Loucy (cell line): ENCODE data around the gene SPACDR.
"Not testable (repeated sequence)": the region's sequence is repeated elsewhere in the genome, so short reads cannot be mapped to it uniquely, and the experiment has no call there.

Source experiments
- H2AFZ ChIP-seq: fragments of 200-600 bp; sonication (generic); 2 replicates; pipeline ENCODE4 v1.6.0; 2016; ENCODE audit warnings: antibody characterized with exemption, mild to moderate bottlenecking, low read length, moderate library complexity
- H3F3A ChIP-seq: fragments of 200-600 bp; 2 replicates; pipeline ENCODE4 v1.6.0; 2016; ENCODE audit warnings: antibody characterized with exemption, low read depth, mild to moderate bottlenecking
- H3K27me3 ChIP-seq: fragments of 200-600 bp; sonication (generic); 2 replicates; pipeline ENCODE4 v1.6.1; 2014; ENCODE audit warnings: low read length, mild to moderate bottlenecking; ENCODE audit not compliant: insufficient read depth, poor library complexity, severe bottlenecking
- H3K36me3 ChIP-seq: fragments of 200-600 bp; sonication (generic); 2 replicates; pipeline ENCODE4 v1.6.1; 2016; ENCODE audit warnings: low read length; ENCODE audit not compliant: insufficient read depth
- H3K4me1 ChIP-seq: fragments of 200-600 bp; sonication (generic); 2 replicates; pipeline ENCODE4 v1.5.1; 2014; ENCODE audit warnings: low read length, mild to moderate bottlenecking; ENCODE audit not compliant: insufficient read depth, poor library complexity, severe bottlenecking
- H3K4me2 ChIP-seq: fragments of 200-600 bp; sonication (generic); 2 replicates; pipeline ENCODE4 v1.6.0; 2014; ENCODE audit warnings: antibody characterized with exemption, low read length, low read depth, mild to moderate bottlenecking; ENCODE audit not compliant: poor library complexity, severe bottlenecking
- H3K4me3 ChIP-seq: fragments of 200-600 bp; sonication (generic); 2 replicates; pipeline ENCODE4 v1.5.1; 2014; ENCODE audit warnings: low read length, mild to moderate bottlenecking, mixed read lengths; ENCODE audit not compliant: poor library complexity, severe bottlenecking
- H3K79me2 ChIP-seq: fragments of 200-600 bp; sonication (generic); 2 replicates; pipeline ENCODE4 v1.6.1; 2014; ENCODE audit warnings: low read length; ENCODE audit not compliant: insufficient read depth
- H3K9ac ChIP-seq: fragments of 200-600 bp; sonication (generic); 2 replicates; pipeline ENCODE4 v1.6.0; 2014; ENCODE audit warnings: mild to moderate bottlenecking, low read depth, low read length, moderate library complexity; ENCODE audit not compliant: poor library complexity, severe bottlenecking
- H3K9me2 ChIP-seq: fragments of 200-600 bp; sonication (generic); replicated peaks from 2 replicates; pipeline ENCODE4 v1.6.1; 2016; ENCODE audit warnings: low read depth, low read length, mixed read lengths
- H3K9me3 ChIP-seq: fragments of 200-600 bp; sonication (generic); 2 replicates; pipeline ENCODE4 v1.6.1; 2014; ENCODE audit warnings: mild to moderate bottlenecking, antibody characterized with exemption, low read length, low read depth; ENCODE audit not compliant: insufficient read depth
- H4K20me1 ChIP-seq: fragments of 200-600 bp; sonication (generic); 2 replicates; pipeline ENCODE4 v1.6.0; 2014; ENCODE audit warnings: antibody characterized with exemption, low read length, mild to moderate bottlenecking; ENCODE audit not compliant: insufficient read depth, poor library complexity, severe bottlenecking
- EZH2phosphoT487 ChIP-seq: fragments of 200-600 bp; IDR thresholded peaks from 2 replicates; pipeline ENCODE4 v1.6.1; 2018; ENCODE audit warnings: antibody characterized with exemption, mild to moderate bottlenecking, moderate library complexity, borderline replicate concordance
- TF ChIP-seq, protein P1 (sequence below): fragments of 200-600 bp; sonication (generic); conservative IDR thresholded peaks from 2 replicates; pipeline ENCODE4 v1.5.1; 2014; ENCODE audit warnings: mild to moderate bottlenecking, antibody characterized with exemption, low read length

The SPACDR gene

DNA sequence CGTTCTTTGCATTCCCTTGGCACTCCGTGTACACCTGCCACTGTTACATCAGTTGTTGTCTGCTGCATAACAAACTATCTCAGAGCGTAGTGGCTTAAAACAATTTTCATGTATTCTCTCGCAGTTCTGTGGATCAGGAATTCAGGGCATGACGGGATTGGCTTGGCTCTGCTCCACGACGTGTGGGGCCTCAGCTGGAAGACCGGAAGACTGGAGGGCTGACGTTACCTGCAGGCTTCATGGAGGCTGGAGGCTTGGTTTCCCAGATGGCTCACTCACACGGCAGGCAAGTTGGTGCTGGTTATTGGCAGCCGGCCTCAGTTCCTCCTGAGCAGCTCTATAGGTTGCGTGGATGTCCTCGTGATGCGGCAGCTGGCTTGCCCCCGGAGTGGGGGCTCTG, 45.2 kb upstream of the SPACDR start:
- Histone ChIP-seq H3K4me2 (no peak overlapping the region), H2AFZ (no peak overlapping the region), H3K4me3 (no peak overlapping the region), H3K27me3 (no peaks in the 10 kb centered on the region), H3K4me1 (no peaks in the 10 kb centered on the region), H3K36me3 (no peaks in the 10 kb centered on the region), H3K9me2 (no peaks in the 10 kb centered on the region), H3F3A (no peaks in the 10 kb centered on the region), H4K20me1 (no peaks in the 10 kb centered on the region), H3K79me2 (no peaks in the 10 kb centered on the region), H3K9me3 (no peaks in the 10 kb centered on the region), H3K9ac (no peak overlapping the region)
- TF ChIP-seq EZH2phosphoT487, result no peak
- TF ChIP-seq, protein P1, sequence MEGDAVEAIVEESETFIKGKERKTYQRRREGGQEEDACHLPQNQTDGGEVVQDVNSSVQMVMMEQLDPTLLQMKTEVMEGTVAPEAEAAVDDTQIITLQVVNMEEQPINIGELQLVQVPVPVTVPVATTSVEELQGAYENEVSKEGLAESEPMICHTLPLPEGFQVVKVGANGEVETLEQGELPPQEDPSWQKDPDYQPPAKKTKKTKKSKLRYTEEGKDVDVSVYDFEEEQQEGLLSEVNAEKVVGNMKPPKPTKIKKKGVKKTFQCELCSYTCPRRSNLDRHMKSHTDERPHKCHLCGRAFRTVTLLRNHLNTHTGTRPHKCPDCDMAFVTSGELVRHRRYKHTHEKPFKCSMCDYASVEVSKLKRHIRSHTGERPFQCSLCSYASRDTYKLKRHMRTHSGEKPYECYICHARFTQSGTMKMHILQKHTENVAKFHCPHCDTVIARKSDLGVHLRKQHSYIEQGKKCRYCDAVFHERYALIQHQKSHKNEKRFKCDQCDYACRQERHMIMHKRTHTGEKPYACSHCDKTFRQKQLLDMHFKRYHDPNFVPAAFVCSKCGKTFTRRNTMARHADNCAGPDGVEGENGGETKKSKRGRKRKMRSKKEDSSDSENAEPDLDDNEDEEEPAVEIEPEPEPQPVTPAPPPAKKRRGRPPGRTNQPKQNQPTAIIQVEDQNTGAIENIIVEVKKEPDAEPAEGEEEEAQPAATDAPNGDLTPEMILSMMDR, result no peak

GRCh38 chr7:100506356-100506923, 42.4 kb upstream of the SPACDR start:
- Histone ChIP-seq H4K20me1 (no peaks in the 10 kb centered on the region), H3K4me2 (no peak overlapping the region), H3K36me3 (no peaks in the 10 kb centered on the region), H3F3A (no peaks in the 10 kb centered on the region), H3K9me2 (no peaks in the 10 kb centered on the region), H3K79me2 (no peaks in the 10 kb centered on the region), H3K27me3 (no peaks in the 10 kb centered on the region), H3K4me1 (no peaks in the 10 kb centered on the region), H3K9me3 (no peaks in the 10 kb centered on the region), H3K4me3 (no peak overlapping the region), H3K9ac (no peak overlapping the region), H2AFZ (no peak overlapping the region)
- no peak for TF ChIP-seq EZH2phosphoT487
- TF ChIP-seq, protein P1, result no peak

DNA sequence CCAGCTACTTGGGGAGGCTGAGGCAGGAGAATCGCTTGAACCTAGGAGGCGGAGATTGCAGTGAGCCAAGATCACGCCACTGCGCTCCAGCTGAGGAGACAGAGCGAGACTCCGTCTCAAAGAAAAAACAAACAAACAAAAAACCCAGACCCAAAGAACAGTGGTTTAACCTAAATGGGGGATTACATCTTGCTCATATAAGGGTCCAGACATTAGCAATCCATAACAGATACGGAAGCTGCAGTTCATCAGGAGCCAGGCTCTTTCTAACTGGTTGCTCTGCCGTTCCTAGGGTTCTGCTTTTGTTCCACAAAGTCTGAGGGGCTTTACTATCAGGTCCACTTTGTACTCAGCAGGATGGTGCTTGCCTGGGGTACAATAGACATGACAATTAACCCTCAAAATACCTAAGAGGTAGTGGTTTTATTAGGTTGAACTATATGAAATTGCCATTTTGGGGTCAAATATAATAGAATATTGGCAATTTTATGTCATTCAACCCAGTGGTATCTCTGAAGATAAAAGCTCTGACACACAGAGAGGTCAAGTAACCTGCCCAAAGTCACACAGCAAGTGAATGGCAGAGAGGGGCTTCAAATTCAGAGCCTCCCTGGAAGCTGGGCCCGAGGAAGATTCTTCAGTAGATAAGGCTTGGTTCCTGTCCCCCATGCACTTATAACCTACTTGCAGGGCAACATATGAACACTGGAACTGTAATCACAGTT, 41.0 kb upstream of the SPACDR start:
- no peaks in the 10 kb centered on the region for H3K4me1 ChIP-seq
- H4K20me1 ChIP-seq, result no peaks in the 10 kb centered on the region
- H3K4me3 ChIP-seq, result no peak overlapping the region
- no peak overlapping the region for H3K4me2 ChIP-seq
- TF ChIP-seq, protein P1, result no peak
- no peak for TF ChIP-seq EZH2phosphoT487
- no peaks in the 10 kb centered on the region for H3F3A ChIP-seq
- H3K79me2 ChIP-seq, result no peaks in the 10 kb centered on the region
- no peaks in the 10 kb centered on the region for H3K36me3 ChIP-seq
- H2AFZ ChIP-seq, result no peak overlapping the region
- no peaks in the 10 kb centered on the region for H3K9me3 ChIP-seq
- H3K9me2 ChIP-seq, result no peaks in the 10 kb centered on the region
- no peaks in the 10 kb centered on the region for H3K27me3 ChIP-seq
- no peak overlapping the region for H3K9ac ChIP-seq

GRCh38 chr7:100504031-100504430, 40.0 kb upstream of the SPACDR start:
- H3K9me2 ChIP-seq, H4K20me1 ChIP-seq, H3K4me1 ChIP-seq, H3K9me3 ChIP-seq, H3K36me3 ChIP-seq, H3K9ac ChIP-seq, H3K4me2 ChIP-seq, H2AFZ ChIP-seq, H3K4me3 ChIP-seq, H3F3A ChIP-seq, H3K27me3 ChIP-seq, H3K79me2 ChIP-seq: not testable (repeated sequence)

DNA sequence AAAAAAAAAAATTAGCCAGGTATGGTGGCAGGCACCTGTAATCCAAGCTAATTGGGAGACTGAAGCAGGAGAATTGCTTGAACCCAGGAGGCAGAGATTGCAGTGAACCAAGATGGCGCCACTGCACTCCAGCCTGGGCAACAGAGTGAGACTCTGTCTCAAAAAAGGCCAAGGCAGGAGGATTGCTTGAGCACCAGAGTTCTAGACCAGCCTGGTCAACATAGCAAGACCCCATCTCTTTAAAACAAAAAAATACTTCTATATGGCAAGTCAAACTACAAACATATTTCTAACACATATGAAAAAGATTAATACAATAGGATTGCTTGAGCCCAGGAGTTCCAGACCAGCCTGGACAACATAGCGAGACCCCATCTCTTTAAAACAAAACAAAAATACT, 36.7 kb upstream of the SPACDR start:
- not testable (repeated sequence) for H3K27me3 ChIP-seq, H3K9me3 ChIP-seq, H3K36me3 ChIP-seq, H3F3A ChIP-seq, H3K9ac ChIP-seq, H3K79me2 ChIP-seq, H3K4me3 ChIP-seq, H3K4me2 ChIP-seq, H4K20me1 ChIP-seq, H3K4me1 ChIP-seq, H2AFZ ChIP-seq, H3K9me2 ChIP-seq
